HUES6 (cell line): ENCODE data around the gene NR2E1.

Source experiments
- H3K27ac ChIP-seq: 2 replicates; pipeline ENCODE4 v1.7.0; 2013; ENCODE audit warnings: low read depth, mild to moderate bottlenecking, low read length, inconsistent platforms
- H3K27me3 ChIP-seq: 2 replicates; pipeline ENCODE4 v1.6.1; 2013; ENCODE audit warnings: low read length; ENCODE audit not compliant: control insufficient read depth, insufficient read depth
- H3K36me3 ChIP-seq: 2 replicates; pipeline ENCODE4 v1.6.1; 2013; ENCODE audit warnings: low read length; ENCODE audit not compliant: control insufficient read depth, insufficient read depth
- H3K4me1 ChIP-seq: 2 replicates; pipeline ENCODE4 v1.6.1; 2013; ENCODE audit warnings: low read length; ENCODE audit not compliant: control insufficient read depth, insufficient read depth
- H3K4me3 ChIP-seq: 2 replicates; pipeline ENCODE4 v1.5.1; 2013; ENCODE audit warnings: low read depth, low read length
- H3K9ac ChIP-seq: one replicate; pipeline ENCODE4 v1.6.1; 2013; ENCODE audit warnings: mild to moderate bottlenecking, low read length
- H3K9me3 ChIP-seq: 2 replicates; pipeline ENCODE4 v1.6.1; 2013; ENCODE audit warnings: low read depth, low read length; ENCODE audit not compliant: control insufficient read depth, insufficient read depth

NR2E1 gene

GRCh38 chr6:108228416-108228815 lies 62.6 kb downstream of the NR2E1 start:
- H3K9ac ChIP-seq = no peak overlapping the region
- no peaks in the 10 kb centered on the region for H3K27me3 ChIP-seq
- H3K4me3 ChIP-seq = no peak overlapping the region
- no peaks in the 10 kb centered on the region for H3K36me3 ChIP-seq
- H3K9me3 ChIP-seq = no peaks in the 10 kb centered on the region
- H3K27ac ChIP-seq = no peak overlapping the region
- peaks cover 16% of the 10 kb centered on the region for H3K4me1 ChIP-seq

GRCh38 chr6:108235127-108235526 lies 69.3 kb downstream of the NR2E1 start:
- no peaks in the 10 kb centered on the region; the same call in 1 of the 2 replicates for H3K4me1 ChIP-seq
- H3K9me3 ChIP-seq = no peaks in the 10 kb centered on the region
- no peaks in the 10 kb centered on the region for H3K36me3 ChIP-seq
- no peak overlapping the region for H3K4me3 ChIP-seq
- no peaks in the 10 kb centered on the region for H3K27me3 ChIP-seq
- no peak overlapping the region for H3K27ac ChIP-seq
- H3K9ac ChIP-seq = no peak overlapping the region

GRCh38 chr6:108236791-108237190 lies 71.0 kb downstream of the NR2E1 start:
- Histone ChIP-seq H3K9me3 (no peaks in the 10 kb centered on the region), H3K4me3 (no peak overlapping the region), H3K27me3 (no peaks in the 10 kb centered on the region), H3K9ac (no peak overlapping the region), H3K36me3 (no peaks in the 10 kb centered on the region), H3K27ac (no peak overlapping the region), H3K4me1 (no peaks in the 10 kb centered on the region; the same call in 1 of the 2 replicates)

GRCh38 chr6:108238322-108238721 lies 72.5 kb downstream of the NR2E1 start:
- H3K36me3 ChIP-seq = no peaks in the 10 kb centered on the region

More at GRCh38 chr6:108238322-108238721, 72.5 kb downstream of the NR2E1 start:
- H3K4me3 ChIP-seq = no peak overlapping the region
- no peak overlapping the region for H3K27ac ChIP-seq
- H3K9me3 ChIP-seq = peaks cover 6% of the 10 kb centered on the region
- no peaks in the 10 kb centered on the region for H3K27me3 ChIP-seq
- no peaks in the 10 kb centered on the region for H3K4me1 ChIP-seq
- no peak overlapping the region for H3K9ac ChIP-seq
